Caco-2 (cell line): Measurements from ENCODE around the gene AGAP1. TPM values are rescaled to one million over a fixed set of nuclear protein-coding genes. Genes with fewer than 3 reads are reported as not detected.
A peak's percentile ranks its signal among the peaks of the same experiment; 100 is the strongest.

ENCODE experiments used
- BruUV-seq: library from RNA; stranded (reverse); fragments of 400-500 nt; replicated peaks from 2 replicates; lab custom pipeline; 2021; lab: Mats Ljungman, UMichigan
- CTCF ChIA-PET: fragments of 300-600 bp; sonication (Branson Sonifier 250); formaldehyde crosslinking; loops from one replicate; lab custom pipeline; 2022; ENCODE audit warnings: antibody characterized with exemption; lab: Charles Lee
- POLR2A ChIA-PET: fragments of 300-600 bp; sonication (Branson Sonifier 250); formaldehyde crosslinking; loops from one replicate; lab custom pipeline; 2022; ENCODE audit warnings: antibody characterized with exemption; lab: Charles Lee
- DNase-seq, 2 experiments: peaks; one replicate each; pipeline versions ENCODE4 v3.0.0 to v3.0.0-alpha.2; 2020 to 2022
- H3K27me3 ChIP-seq: replicated peaks from 2 replicates; pipeline ENCODE4 v1.6.0; 2011; ENCODE audit warnings: low read length; ENCODE audit not compliant: control insufficient read depth, insufficient read depth
- H3K36me3 ChIP-seq: 2 replicates; pipeline ENCODE4 v1.5.1; 2011; ENCODE audit warnings: low read length; ENCODE audit not compliant: control insufficient read depth, insufficient read depth
- H3K4me1 ChIP-seq: fragments of 250-450 bp; sonication (Bioruptor Pico); 2 replicates; pipeline ENCODE4 v1.5.1; 2020; ENCODE audit warnings: mild to moderate bottlenecking
- H3K4me3 ChIP-seq: 2 replicates; pipeline ENCODE4 v1.5.1; 2011; ENCODE audit warnings: low read depth, mild to moderate bottlenecking, control low read depth, low read length
- H3K9me3 ChIP-seq: fragments of 250-450 bp; sonication (Bioruptor Pico); 2 replicates; pipeline ENCODE4 v1.5.1; 2020; ENCODE audit warnings: mild to moderate bottlenecking, moderate library complexity
- H3K27ac Mint-ChIP-seq: one replicate; pipeline ENCODE4 v1.8.0; 2022; ENCODE audit warnings: mixed read lengths; ENCODE audit not compliant: unreplicated experiment
- H3K27me3 Mint-ChIP-seq: one replicate; pipeline ENCODE4 v1.8.0; 2022; ENCODE audit warnings: mixed read lengths; ENCODE audit not compliant: insufficient read depth, unreplicated experiment
- H3K36me3 Mint-ChIP-seq: one replicate; pipeline ENCODE4 v1.8.0; 2022; ENCODE audit warnings: mild to moderate bottlenecking, mixed read lengths; ENCODE audit not compliant: insufficient read depth, unreplicated experiment
- H3K4me1 Mint-ChIP-seq: one replicate; pipeline ENCODE4 v1.8.0; 2022; ENCODE audit warnings: low read depth, mixed read lengths; ENCODE audit not compliant: unreplicated experiment
- H3K4me3 Mint-ChIP-seq: one replicate; pipeline ENCODE4 v1.8.0; 2022; ENCODE audit warnings: mild to moderate bottlenecking, moderate library complexity, mixed read lengths; ENCODE audit not compliant: unreplicated experiment
- H3K9me3 Mint-ChIP-seq: one replicate; pipeline ENCODE4 v1.8.0; 2022; ENCODE audit warnings: mixed read lengths; ENCODE audit not compliant: unreplicated experiment
- CTCF ChIP-seq, 2 experiments: fragments of 200-600 bp in 1 of 2; IDR thresholded peaks; 1 replicate in 1 of 2; 2 replicates in 1 of 2; pipeline versions ENCODE4 v1.5.1 to v1.8.0; 2011 to 2022; ENCODE audit warnings: antibody characterized with exemption in 1 of 2, control low read depth in 1 of 2, inconsistent platforms in 1 of 2, low read depth in 1 of 2, low read length in 1 of 2, mild to moderate bottlenecking in 1 of 2, moderate library complexity in 1 of 2; ENCODE audit not compliant: insufficient read depth in 1 of 2, severe bottlenecking in 1 of 2, unreplicated experiment in 1 of 2
- intact Hi-C: fragments of 100-400 bp; cut with micrococcal nuclease; formaldehyde crosslinking; loops from one replicate; pipeline ENCODE4 v1.10.0; 2022; ENCODE audit not compliant: unreplicated experiment
- total RNA-seq: library from RNA; stranded (reverse); gene quantifications from 2 replicates; pipeline ENCODE4 v1.2.3, GENCODE V29; 2022

Gene AGAP1
- total RNA-seq, 1 experiment from 2014 or later: 41.7 TPM

- Mint-ChIP-seq H3K36me3 (no peaks in the 10 kb centered on the region), H3K4me3 (peak overlapping the region; percentile 29), H3K9me3 (no peaks in the 10 kb centered on the region), H3K27ac (no peak overlapping the region), H3K27me3 (no peaks in the 10 kb centered on the region), H3K4me1 (peaks cover 14% of the 10 kb centered on the region)
- Histone ChIP-seq H3K36me3 (no peaks in the 10 kb centered on the region), H3K9me3 (no peaks in the 10 kb centered on the region), H3K4me3 (no peak overlapping the region), H3K4me1 (peaks cover 23% of the 10 kb centered on the region), H3K27me3 (no peaks in the 10 kb centered on the region)
- no TSS peak for BruUV-seq
- DNase-seq: peak; percentile 61 to 63
- ChIA-PET CTCF (no interaction called here), POLR2A (no interaction called here)
- intact Hi-C loops: no loop called here
- no peak for TF ChIP-seq CTCF (IDR thresholded peaks at IDR 0.05; ENCODE audit: insufficient read depth in 1 of 2, low read depth in 1 of 2, low read length in 1 of 2, severe bottlenecking in 1 of 2, unreplicated experiment in 1 of 2)
Observed at GRCh38 chr2:235542733-235543127, 48.9 kb downstream of the AGAP1 start.

- no peak overlapping the region for H3K4me3 ChIP-seq
- TF ChIP-seq CTCF (IDR thresholded peaks at IDR 0.05; ENCODE audit: insufficient read depth in 1 of 2, low read depth in 1 of 2, low read length in 1 of 2, severe bottlenecking in 1 of 2, unreplicated experiment in 1 of 2): no peak
- peaks cover 14% of the 10 kb centered on the region for H3K4me1 Mint-ChIP-seq
- no peak overlapping the region for H3K4me3 Mint-ChIP-seq
- peak in 1 of 2 experiments; percentile 43 for DNase-seq
- H3K36me3 ChIP-seq: no peaks in the 10 kb centered on the region
- H3K27me3 Mint-ChIP-seq: no peaks in the 10 kb centered on the region
- BruUV-seq: no TSS peak
- H3K36me3 Mint-ChIP-seq: no peaks in the 10 kb centered on the region
- no peak overlapping the region for H3K27ac Mint-ChIP-seq
- no peaks in the 10 kb centered on the region for H3K9me3 Mint-ChIP-seq
- POLR2A ChIA-PET: no interaction called here
- no peaks in the 10 kb centered on the region for H3K9me3 ChIP-seq
- H3K4me1 ChIP-seq: peaks cover 23% of the 10 kb centered on the region
- intact Hi-C loops: no loop called here
- CTCF ChIA-PET: no interaction called here
- H3K27me3 ChIP-seq: no peaks in the 10 kb centered on the region
Observed at GRCh38 chr2:235543128-235543750, 49.4 kb downstream of the AGAP1 start.

- no peaks in the 10 kb centered on the region for H3K27me3 ChIP-seq
- no peaks in the 10 kb centered on the region for H3K9me3 Mint-ChIP-seq
- POLR2A ChIA-PET: no interaction called here
- H3K4me3 Mint-ChIP-seq: peak overlapping the region; percentile 2
- no peaks in the 10 kb centered on the region for H3K9me3 ChIP-seq
- H3K36me3 ChIP-seq: no peaks in the 10 kb centered on the region
- no TSS peak for BruUV-seq
- H3K36me3 Mint-ChIP-seq: no peaks in the 10 kb centered on the region
- peak overlapping the region; percentile 39 for H3K27ac Mint-ChIP-seq
- no peaks in the 10 kb centered on the region for H3K27me3 Mint-ChIP-seq
- peaks cover 23% of the 10 kb centered on the region for H3K4me1 ChIP-seq
- TF ChIP-seq CTCF (IDR thresholded peaks at IDR 0.05; ENCODE audit: insufficient read depth in 1 of 2, low read depth in 1 of 2, low read length in 1 of 2, severe bottlenecking in 1 of 2, unreplicated experiment in 1 of 2): no peak
- intact Hi-C loops: no loop called here
- CTCF ChIA-PET: no interaction called here
- peaks cover 14% of the 10 kb centered on the region for H3K4me1 Mint-ChIP-seq
- no peak for DNase-seq
- no peak overlapping the region for H3K4me3 ChIP-seq
Observed at GRCh38 chr2:235543851-235544688, 50.2 kb downstream of the AGAP1 start.
